ENCODE results near the gene IFNK. TPM values are rescaled to one million over a fixed set of nuclear protein-coding genes. Genes with fewer than 3 reads are reported as not detected.

Gene IFNK
- total RNA-seq, 1 experiment from 2014 or later, result not detected

DNA sequence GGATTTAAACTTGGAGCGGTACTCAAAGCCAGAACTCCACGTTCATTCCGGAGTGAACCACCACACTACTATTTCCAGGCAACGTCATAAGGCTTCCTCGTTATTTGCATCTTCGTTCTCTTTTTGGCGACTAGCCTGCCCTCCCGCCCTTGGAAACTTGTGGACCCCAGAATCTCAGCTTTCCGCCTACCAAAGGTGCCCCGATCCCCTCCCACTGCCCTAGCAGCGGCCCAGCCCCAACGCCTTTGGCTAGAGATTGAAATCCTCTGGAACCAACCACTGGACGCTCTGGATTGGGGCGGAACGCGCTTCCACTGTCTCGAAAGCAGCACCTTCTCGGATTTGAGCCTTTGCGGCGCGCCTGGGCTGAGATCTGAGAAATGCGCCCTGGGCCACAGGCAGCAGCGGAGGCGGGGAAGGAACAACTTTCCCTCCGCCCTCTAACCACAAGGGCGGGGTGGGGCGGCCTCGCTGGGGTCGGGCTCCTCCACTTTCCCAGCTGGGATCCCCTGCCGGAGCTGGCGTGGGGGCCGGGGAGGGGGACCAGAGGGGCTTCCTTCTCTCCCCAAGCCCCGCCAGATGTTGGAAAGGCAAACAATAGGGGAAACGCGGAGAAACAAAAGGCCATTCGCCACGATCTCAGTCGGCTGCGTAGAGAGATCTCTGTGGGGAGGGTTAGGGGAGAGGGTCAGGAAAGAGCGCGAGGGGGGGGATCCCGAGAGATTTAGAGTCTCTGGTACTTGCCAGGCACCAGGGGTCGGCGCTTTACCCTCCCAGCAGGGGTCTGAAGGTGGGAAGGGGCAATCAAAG is 4.2 kb downstream of the IFNK start:
- H3K36me3 ChIP-seq (ENCODE audit: insufficient read depth, low read length, poor library complexity, severe bottlenecking), result no peaks in the 10 kb centered on the region
- DNase-seq (ENCODE audit: low spot score), result no peak
- H3K9me3 ChIP-seq (ENCODE audit: low read depth, low read length, poor library complexity, severe bottlenecking), result no peaks in the 10 kb centered on the region
- H3K4me3 ChIP-seq (ENCODE audit: low read depth, low read length, poor library complexity, severe bottlenecking), result peak overlapping the region; percentile 52
- POLR2A ChIA-PET (ENCODE audit: low non-redundant PET), result no interaction called here
- peaks cover 5% of the 10 kb centered on the region for H3K4me1 ChIP-seq (ENCODE audit: insufficient read depth, low read length, poor library complexity, severe bottlenecking)
- intact Hi-C loops (cut with micrococcal nuclease; ENCODE audit: unreplicated experiment), result no loop called here
- CTCF ChIA-PET, result no interaction called here
- TF ChIP-seq, protein P1, sequence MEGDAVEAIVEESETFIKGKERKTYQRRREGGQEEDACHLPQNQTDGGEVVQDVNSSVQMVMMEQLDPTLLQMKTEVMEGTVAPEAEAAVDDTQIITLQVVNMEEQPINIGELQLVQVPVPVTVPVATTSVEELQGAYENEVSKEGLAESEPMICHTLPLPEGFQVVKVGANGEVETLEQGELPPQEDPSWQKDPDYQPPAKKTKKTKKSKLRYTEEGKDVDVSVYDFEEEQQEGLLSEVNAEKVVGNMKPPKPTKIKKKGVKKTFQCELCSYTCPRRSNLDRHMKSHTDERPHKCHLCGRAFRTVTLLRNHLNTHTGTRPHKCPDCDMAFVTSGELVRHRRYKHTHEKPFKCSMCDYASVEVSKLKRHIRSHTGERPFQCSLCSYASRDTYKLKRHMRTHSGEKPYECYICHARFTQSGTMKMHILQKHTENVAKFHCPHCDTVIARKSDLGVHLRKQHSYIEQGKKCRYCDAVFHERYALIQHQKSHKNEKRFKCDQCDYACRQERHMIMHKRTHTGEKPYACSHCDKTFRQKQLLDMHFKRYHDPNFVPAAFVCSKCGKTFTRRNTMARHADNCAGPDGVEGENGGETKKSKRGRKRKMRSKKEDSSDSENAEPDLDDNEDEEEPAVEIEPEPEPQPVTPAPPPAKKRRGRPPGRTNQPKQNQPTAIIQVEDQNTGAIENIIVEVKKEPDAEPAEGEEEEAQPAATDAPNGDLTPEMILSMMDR (conservative IDR thresholded peaks at IDR 0.05; ENCODE audit: low read depth, low read length), result no peak
- TF ChIP-seq EZH2 (IDR thresholded peaks at IDR 0.05; ENCODE audit: borderline replicate concordance, low read depth, low read length, poor library complexity, severe bottlenecking), result no peak
- BruUV-seq (replicated peaks), result no TSS peak
- H3K27me3 ChIP-seq (replicated peaks; ENCODE audit: insufficient read depth, low read depth, low read length, poor library complexity), result peaks cover 7% of the 10 kb centered on the region
- no peak overlapping the region for H3K27ac ChIP-seq (ENCODE audit: low read depth, low read length, poor library complexity, severe bottlenecking)

DNA sequence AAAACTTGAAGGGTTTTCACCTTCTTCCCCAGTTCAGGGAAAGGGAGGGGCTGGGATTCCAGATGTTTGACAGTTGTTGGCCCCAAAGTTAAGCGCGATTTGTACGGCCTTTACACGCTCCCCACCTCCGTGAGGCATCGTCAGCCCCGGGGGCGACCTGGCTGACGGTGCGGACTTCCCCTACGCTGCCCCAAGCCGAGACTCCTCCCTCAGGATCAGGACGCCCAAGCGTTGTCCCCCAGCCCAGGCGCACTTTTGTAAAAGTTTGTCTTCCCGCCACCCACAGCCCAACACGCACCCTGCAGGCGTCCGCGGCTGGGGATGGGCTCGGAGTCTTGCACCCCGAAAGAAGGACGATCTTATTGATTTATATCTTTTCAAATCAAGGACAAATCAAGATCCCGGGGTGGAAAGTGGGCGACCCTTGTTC is 4.8 kb downstream of the IFNK start:
- H3K27me3 ChIP-seq (replicated peaks; ENCODE audit: insufficient read depth, low read depth, low read length, poor library complexity), result peaks cover 7% of the 10 kb centered on the region
- intact Hi-C loops (cut with micrococcal nuclease; ENCODE audit: unreplicated experiment), result loop anchor here (1.0 kb wide), 1 partner anchor 197 kb away; no protein-coding TSS in a partner anchor
- H3K27ac ChIP-seq (ENCODE audit: low read depth, low read length, poor library complexity, severe bottlenecking), result no peak overlapping the region
- CTCF ChIA-PET, result interaction anchor here (1.2 kb wide), 1 partner anchor 196 kb away, joined by 4 read pairs; no protein-coding TSS in a partner anchor
- no peaks in the 10 kb centered on the region for H3K36me3 ChIP-seq (ENCODE audit: insufficient read depth, low read length, poor library complexity, severe bottlenecking)
- POLR2A ChIA-PET (ENCODE audit: low non-redundant PET), result no interaction called here
- no peak for DNase-seq (ENCODE audit: low spot score)
- no peak for TF ChIP-seq EZH2 (IDR thresholded peaks at IDR 0.05; ENCODE audit: borderline replicate concordance, low read depth, low read length, poor library complexity, severe bottlenecking)
- TF ChIP-seq, protein P1 (conservative IDR thresholded peaks at IDR 0.05; ENCODE audit: low read depth, low read length), result no peak
- peaks cover 5% of the 10 kb centered on the region for H3K4me1 ChIP-seq (ENCODE audit: insufficient read depth, low read length, poor library complexity, severe bottlenecking)
- peak overlapping the region; percentile 52 for H3K4me3 ChIP-seq (ENCODE audit: low read depth, low read length, poor library complexity, severe bottlenecking)
- H3K9me3 ChIP-seq (ENCODE audit: low read depth, low read length, poor library complexity, severe bottlenecking), result no peaks in the 10 kb centered on the region
- BruUV-seq (replicated peaks), result no TSS peak

DNA sequence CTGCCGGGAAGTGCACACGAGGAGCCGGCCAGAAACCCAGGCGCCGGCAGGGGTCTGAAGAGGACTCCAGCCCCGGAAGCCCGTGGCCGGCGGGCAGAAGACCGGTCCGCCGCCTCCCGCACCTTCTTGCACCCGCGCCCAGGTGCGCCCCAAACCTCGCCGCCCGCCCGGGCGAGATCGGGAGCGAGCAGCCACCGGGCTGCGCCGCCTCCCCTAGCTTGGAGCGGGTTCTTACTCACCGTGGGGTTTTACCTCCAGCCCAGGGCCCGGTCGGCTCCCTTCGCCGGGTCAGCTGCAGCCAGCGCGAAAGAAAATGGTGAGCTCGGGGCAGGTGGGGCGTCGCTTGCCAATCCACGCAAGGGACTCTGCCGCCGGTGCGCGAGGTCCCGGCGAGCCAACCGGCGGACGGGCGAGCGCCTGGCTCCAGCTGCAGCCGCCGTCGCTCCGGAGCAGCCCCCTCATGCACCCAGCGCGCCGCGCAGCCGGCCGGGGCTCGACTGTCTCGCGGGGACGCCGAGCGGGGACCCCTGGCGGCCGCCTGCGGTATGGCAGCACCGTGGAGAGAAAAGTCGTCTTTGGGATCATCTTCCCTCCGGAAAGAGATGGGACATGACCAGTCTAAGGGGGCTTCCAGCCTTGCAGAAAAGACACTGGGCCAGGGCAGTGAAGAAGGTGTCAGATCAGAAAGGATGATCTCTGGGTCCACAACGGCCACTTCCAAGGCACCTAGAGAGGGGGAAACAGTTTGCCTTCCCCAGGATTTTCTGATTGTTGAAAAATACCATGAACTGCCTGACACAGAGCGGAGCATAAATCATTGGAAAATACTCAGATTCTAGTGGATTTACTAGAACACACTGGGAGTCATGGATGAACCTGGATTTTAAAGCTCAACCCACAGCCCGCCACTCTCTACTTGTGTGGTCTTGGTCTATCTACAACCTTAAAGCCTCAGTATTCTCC is 5.5 kb downstream of the IFNK start, which contains the start of gene MOB3B:
Gene MOB3B, minus strand, starts transcription at position 499 of the 963 bp plus-strand sequence. CDS start 74,264 bp downstream, outside the sequence.
- peak; percentile 67 for DNase-seq (ENCODE audit: low spot score)
- peaks cover 7% of the 10 kb centered on the region for H3K27me3 ChIP-seq (replicated peaks; ENCODE audit: insufficient read depth, low read depth, low read length, poor library complexity)
- ChIA-PET POLR2A (ENCODE audit: low non-redundant PET) (no interaction called here), CTCF (interaction anchor here (1.2 kb wide), 1 partner anchor 196 kb away, joined by 4 read pairs; no protein-coding TSS in a partner anchor)
- peaks cover 5% of the 10 kb centered on the region for H3K4me1 ChIP-seq (ENCODE audit: insufficient read depth, low read length, poor library complexity, severe bottlenecking)
- intact Hi-C loops (cut with micrococcal nuclease; ENCODE audit: unreplicated experiment), result loop anchor here (1.0 kb wide), 1 partner anchor 197 kb away; no protein-coding TSS in a partner anchor
- H3K36me3 ChIP-seq (ENCODE audit: insufficient read depth, low read length, poor library complexity, severe bottlenecking), result no peaks in the 10 kb centered on the region
- no peak for TF ChIP-seq EZH2 (IDR thresholded peaks at IDR 0.05; ENCODE audit: borderline replicate concordance, low read depth, low read length, poor library complexity, severe bottlenecking)
- TF ChIP-seq, protein P1 (conservative IDR thresholded peaks at IDR 0.05; ENCODE audit: low read depth, low read length), result peak; percentile 62
- no peak within 1 kb of the TSS for H3K27ac ChIP-seq (ENCODE audit: low read depth, low read length, poor library complexity, severe bottlenecking)
- no peaks in the 10 kb centered on the region for H3K9me3 ChIP-seq (ENCODE audit: low read depth, low read length, poor library complexity, severe bottlenecking)
- no TSS peak for BruUV-seq (replicated peaks)
- H3K4me3 ChIP-seq (ENCODE audit: low read depth, low read length, poor library complexity, severe bottlenecking), result peak within 1 kb of the TSS; percentile 52

Measured in A673 (cell line).